ENCODE results near the gene PCGF6.
"Not testable (repeated sequence)": the region's sequence is repeated elsewhere in the genome, so short reads cannot be mapped to it uniquely, and the experiment has no call there.

Gene PCGF6

DNA sequence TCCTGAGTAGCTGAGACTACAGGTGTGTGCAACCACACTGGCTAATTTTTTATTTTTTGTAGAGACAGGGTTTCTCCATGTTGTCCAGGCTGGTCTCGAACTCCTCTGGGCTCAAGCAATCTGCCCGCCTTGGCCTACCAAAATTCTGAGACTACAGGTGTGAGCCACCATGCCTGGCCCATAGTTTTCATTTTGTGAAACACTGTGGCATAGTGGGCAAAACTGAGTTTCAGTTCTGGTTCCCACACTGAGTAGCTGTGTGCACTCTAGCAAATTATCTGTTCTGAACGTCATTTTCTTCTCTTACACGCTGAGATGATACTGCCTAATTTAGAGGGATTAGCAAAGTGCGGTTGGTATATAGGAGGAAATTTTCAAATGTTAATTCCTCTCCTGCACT lies 31.8 kb upstream of the PCGF6 start:
- no peak for DNase-seq (ENCODE audit: low read depth)
- H3K4me3 ChIP-seq (ENCODE audit: control insufficient read depth, low read depth, low read length) = no peak overlapping the region
- TF ChIP-seq, protein P1, sequence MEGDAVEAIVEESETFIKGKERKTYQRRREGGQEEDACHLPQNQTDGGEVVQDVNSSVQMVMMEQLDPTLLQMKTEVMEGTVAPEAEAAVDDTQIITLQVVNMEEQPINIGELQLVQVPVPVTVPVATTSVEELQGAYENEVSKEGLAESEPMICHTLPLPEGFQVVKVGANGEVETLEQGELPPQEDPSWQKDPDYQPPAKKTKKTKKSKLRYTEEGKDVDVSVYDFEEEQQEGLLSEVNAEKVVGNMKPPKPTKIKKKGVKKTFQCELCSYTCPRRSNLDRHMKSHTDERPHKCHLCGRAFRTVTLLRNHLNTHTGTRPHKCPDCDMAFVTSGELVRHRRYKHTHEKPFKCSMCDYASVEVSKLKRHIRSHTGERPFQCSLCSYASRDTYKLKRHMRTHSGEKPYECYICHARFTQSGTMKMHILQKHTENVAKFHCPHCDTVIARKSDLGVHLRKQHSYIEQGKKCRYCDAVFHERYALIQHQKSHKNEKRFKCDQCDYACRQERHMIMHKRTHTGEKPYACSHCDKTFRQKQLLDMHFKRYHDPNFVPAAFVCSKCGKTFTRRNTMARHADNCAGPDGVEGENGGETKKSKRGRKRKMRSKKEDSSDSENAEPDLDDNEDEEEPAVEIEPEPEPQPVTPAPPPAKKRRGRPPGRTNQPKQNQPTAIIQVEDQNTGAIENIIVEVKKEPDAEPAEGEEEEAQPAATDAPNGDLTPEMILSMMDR (conservative IDR thresholded peaks at IDR 0.05; ENCODE audit: control insufficient read depth, insufficient read depth, low read depth, low read length) = no peak

DNA sequence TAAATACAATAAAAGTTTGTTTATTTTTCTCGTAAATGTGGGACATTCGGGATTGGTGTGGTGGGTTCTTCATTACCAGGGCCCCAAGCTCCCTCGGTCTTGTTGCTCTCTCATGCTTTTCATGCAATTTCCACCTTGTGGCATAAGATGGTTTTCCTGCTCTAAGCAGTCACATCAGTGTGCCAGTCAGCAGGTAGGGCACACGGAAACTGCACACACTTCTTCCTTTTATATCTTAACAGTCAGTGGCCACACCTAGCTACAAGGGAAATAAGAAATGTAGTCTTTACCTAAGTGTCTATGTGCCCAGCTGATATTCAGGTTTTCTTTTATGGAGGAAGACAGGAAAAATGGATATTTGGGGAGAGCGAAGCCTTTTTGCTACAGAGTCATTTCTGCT lies 23.3 kb upstream of the PCGF6 start:
- TF ChIP-seq, protein P1 (conservative IDR thresholded peaks at IDR 0.05; ENCODE audit: control insufficient read depth, insufficient read depth, low read depth, low read length) = no peak
- no peak overlapping the region for H3K4me3 ChIP-seq (ENCODE audit: control insufficient read depth, low read depth, low read length)
- DNase-seq (ENCODE audit: low read depth) = no peak

DNA sequence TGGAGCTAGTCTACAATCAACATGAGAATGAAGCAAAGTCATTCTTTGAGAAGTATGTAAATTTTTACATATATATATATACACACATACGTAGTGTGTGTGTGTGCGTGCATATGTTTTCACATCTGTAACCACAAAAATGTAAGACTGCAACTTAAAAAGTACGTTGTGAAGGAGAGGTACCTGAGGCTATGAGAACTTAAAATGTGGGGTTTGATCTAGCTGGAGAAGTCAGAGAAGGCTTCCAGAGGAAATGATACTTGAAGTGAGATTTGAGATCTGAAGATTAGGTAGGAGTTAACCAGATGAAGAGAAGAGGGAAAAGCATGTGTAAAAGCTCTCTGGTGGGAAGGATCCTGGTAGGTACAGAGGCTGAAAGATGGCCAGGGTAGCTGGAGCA lies 22.6 kb upstream of the PCGF6 start:
- H3K4me3 ChIP-seq (ENCODE audit: control insufficient read depth, low read depth, low read length) = no peak overlapping the region
- TF ChIP-seq, protein P1 (conservative IDR thresholded peaks at IDR 0.05; ENCODE audit: control insufficient read depth, insufficient read depth, low read depth, low read length) = no peak
- DNase-seq (ENCODE audit: low read depth) = no peak

DNA sequence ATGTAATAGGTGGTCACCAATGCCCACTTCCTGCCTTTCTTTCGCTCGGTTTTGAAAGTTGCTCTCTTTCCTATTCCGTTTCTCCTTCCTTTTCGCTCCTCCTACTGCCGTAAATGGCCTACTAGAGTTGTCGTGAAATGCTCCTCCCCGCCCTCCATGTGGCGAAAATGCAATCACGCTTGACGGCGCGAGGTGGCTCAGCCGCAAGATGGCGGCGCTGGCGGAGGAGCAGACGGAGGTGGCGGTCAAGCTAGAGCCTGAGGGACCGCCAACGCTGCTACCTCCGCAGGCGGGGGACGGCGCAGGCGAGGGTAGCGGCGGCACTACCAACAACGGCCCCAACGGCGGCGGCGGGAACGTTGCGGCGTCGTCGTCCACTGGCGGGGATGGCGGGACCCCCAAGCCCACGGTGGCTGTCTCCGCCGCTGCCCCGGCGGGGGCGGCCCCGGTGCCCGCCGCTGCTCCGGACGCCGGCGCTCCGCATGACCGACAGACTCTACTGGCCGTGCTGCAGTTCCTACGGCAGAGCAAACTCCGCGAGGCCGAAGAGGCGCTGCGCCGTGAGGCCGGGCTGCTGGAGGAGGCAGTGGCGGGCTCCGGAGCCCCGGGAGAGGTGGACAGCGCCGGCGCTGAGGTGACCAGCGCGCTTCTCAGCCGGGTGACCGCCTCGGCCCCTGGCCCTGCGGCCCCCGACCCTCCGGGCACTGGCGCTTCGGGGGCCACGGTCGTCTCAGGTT lies 17.0 kb upstream of the PCGF6 start, which contains the start of gene TAF5:
Gene TAF5, plus strand, starts transcription at position 195 of the 737 bp plus-strand sequence. Its CDS starts 14 bp downstream, at position 209.
- peak; percentile 94 for DNase-seq (ENCODE audit: low read depth)
- TF ChIP-seq, protein P1 (conservative IDR thresholded peaks at IDR 0.05; ENCODE audit: control insufficient read depth, insufficient read depth, low read depth, low read length) = no peak

DNA sequence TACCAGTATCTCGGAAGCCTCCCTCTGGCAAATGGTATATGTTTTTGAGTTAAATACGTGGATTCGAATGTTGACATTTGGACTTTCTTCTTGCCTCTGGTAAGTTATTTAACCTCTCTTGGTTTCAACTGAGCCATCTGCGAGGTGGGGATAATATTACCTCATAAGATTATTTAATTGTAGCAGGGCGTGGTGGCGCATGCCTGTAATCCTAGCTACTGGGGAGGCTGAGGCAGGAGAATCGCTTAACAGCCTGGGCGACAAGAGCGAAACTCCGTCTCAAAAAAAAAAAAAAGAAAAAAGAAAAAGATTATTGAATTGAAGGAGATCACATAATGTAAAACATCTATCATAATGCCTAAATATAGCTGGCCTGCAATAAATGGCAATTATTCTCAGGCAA lies 16.4 kb upstream of the PCGF6 start:
- peak overlapping the region; percentile 71 for H3K4me3 ChIP-seq (ENCODE audit: control insufficient read depth, low read depth, low read length)
- TF ChIP-seq, protein P1 (conservative IDR thresholded peaks at IDR 0.05; ENCODE audit: control insufficient read depth, insufficient read depth, low read depth, low read length) = no peak
- DNase-seq (ENCODE audit: low read depth) = no peak

More for the DNA sequence above, 17.0 kb upstream of the PCGF6 start, which contains the start of gene TAF5:
- H3K4me3 ChIP-seq (ENCODE audit: control insufficient read depth, low read depth, low read length) = peak within 1 kb of the TSS; percentile 71

DNA sequence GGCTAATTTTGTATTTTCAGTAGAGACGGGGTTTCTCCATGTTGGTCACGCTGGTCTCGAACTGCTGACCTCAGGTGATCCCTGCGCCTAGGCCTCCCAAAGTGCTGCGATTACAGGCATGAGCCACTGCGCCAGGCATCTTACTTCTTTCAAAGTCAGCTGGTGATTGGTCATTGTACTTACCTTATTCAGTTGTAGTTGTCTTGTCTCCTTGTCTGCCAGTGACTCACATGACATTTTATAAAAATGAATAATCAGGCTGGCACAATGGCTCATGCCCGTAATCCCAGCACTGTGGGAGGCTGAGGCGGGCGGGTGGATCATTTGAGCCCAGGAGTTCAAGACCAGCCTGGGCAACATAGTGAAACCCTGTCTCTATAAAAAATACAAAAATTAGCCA lies 9.9 kb upstream of the PCGF6 start:
- not testable (repeated sequence) for H3K4me3 ChIP-seq (ENCODE audit: control insufficient read depth, low read depth, low read length)
- peak; percentile 2 for DNase-seq (ENCODE audit: low read depth)

DNA sequence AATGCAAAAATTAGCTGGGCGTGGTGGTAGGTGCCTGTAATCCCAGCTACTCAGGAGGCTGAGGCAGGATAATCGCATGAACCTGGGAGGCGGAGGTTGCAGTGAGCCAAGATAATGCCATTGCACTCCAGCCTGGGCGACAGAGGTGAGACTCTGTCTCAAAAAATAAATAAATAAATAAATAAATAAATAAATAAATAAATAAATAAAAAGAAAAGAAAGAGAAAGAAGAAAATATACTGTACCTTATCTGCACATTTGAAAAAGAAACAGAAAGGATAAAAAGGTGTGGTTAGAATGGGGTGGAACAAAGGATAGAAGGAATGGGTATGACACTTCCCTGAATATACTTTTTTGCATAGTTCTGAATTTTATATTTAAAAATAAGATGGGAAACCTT lies 8.6 kb upstream of the PCGF6 start:
- H3K4me3 ChIP-seq (ENCODE audit: control insufficient read depth, low read depth, low read length); DNase-seq (ENCODE audit: low read depth): not testable (repeated sequence)

All from fibroblast of mammary gland (primary cell).